Neural progenitor cell (in vitro differentiated cells): ENCODE data around the gene LPCAT2.

Experiments used
- EZH2 ChIP-seq: fragments of 200-600 bp; sonication (generic); IDR thresholded peaks from 2 replicates; pipeline ENCODE4 v1.6.1; 2017; ENCODE audit warnings: antibody characterized with exemption, mild to moderate bottlenecking, moderate library complexity
- EZH2phosphoT487 ChIP-seq: fragments of 200-600 bp; sonication (generic); IDR thresholded peaks from 2 replicates; pipeline ENCODE4 v1.6.1; 2017; ENCODE audit warnings: antibody characterized with exemption
- TF ChIP-seq, protein P1 (sequence below): fragments of 200-600 bp; sonication (generic); IDR thresholded peaks from 2 replicates; pipeline ENCODE4 v1.5.1; 2017; ENCODE audit warnings: antibody characterized with exemption, mild to moderate bottlenecking

DNA sequence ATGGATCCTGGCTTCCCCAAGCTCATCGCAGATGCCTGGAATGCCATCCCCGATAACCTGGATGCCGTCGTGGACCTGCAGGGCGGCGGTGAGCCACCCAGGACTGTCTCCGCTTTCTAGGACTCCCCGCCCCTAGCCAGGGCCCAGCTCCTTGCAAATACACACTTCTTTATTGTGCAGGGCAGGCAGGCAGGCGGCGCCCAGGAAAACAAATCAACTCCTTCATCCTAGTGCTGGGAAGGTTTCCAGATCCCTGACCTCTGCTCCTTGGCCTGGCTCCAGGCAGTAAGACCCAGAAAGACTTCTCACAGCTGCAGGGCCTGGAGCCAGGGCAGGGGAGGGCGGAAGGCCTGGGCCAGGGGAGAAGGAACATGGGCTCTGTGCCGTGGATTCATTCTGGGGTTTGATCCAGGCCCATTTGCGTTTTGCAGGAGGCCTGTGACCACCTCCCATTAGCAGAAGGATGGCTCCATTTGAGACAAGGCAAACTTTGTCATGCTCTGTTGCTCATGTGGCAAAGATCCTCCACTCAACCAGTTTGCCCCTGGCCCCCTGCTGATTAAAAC, 6.0 kb upstream of the LPCAT2 start:
- TF ChIP-seq, protein P1, sequence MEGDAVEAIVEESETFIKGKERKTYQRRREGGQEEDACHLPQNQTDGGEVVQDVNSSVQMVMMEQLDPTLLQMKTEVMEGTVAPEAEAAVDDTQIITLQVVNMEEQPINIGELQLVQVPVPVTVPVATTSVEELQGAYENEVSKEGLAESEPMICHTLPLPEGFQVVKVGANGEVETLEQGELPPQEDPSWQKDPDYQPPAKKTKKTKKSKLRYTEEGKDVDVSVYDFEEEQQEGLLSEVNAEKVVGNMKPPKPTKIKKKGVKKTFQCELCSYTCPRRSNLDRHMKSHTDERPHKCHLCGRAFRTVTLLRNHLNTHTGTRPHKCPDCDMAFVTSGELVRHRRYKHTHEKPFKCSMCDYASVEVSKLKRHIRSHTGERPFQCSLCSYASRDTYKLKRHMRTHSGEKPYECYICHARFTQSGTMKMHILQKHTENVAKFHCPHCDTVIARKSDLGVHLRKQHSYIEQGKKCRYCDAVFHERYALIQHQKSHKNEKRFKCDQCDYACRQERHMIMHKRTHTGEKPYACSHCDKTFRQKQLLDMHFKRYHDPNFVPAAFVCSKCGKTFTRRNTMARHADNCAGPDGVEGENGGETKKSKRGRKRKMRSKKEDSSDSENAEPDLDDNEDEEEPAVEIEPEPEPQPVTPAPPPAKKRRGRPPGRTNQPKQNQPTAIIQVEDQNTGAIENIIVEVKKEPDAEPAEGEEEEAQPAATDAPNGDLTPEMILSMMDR, result no peak
- no peak for TF ChIP-seq EZH2
- no peak for TF ChIP-seq EZH2phosphoT487
